Stimulated activated CD4-positive, alpha-beta T cell treated with anti-CD3 and anti-CD28 coated beads, Interleukin-12 subunit alpha, Interleukin-12 subunit beta, amount 100 ng/mL, for 4 hours (primary cell): Measurements from ENCODE around the gene PPM1D.
"Not testable (repeated sequence)": the region's sequence is repeated elsewhere in the genome, so short reads cannot be mapped to it uniquely, and the experiment has no call there.

Experiments used
- DNase-seq: peaks from one replicate; pipeline ENCODE4 v3.0.0-alpha.2; 2020

Gene PPM1D

DNA sequence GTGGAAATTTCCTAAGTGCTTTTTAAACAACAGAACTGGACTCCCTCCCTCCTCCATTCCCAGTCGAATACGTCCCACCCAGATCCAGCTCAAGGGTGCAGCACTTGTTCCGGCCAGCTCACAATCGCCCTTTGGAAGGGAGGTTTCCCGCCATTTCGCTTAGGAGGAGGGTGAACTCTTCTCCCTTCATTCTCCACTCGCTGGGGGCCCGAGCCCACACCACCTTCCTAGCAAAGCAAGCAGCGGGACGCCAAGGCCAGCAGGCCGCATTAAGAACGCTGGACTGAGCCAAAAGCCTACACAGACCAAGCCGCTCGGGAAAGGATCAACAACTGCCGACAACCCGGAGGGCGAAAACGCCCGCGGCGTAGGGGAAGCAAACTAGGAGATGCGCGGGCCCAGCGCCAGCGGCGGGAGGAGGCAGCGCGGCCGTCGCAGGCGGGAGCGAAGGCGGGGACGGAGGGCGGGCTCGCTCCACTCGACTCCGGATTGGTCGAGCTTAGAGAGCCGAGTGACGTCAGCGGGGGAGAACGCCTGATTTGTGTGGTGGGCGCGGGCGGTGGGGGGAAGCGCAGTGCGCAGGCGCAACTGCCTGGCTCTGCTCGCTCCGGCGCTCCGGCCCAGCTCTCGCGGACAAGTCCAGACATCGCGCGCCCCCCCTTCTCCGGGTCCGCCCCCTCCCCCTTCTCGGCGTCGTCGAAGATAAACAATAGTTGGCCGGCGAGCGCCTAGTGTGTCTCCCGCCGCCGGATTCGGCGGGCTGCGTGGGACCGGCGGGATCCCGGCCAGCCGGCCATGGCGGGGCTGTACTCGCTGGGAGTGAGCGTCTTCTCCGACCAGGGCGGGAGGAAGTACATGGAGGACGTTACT lies at the start of gene PPM1D:
TSS of gene PPM1D (plus strand) at position 574 of the 870 bp plus-strand sequence. CDS start at position 796, 222 bp downstream.
- DNase-seq = peak; percentile 98

GRCh38 chr17:60552255-60552654 lies 47.7 kb upstream of the PPM1D start:
- DNase-seq = not testable (repeated sequence)

- no peak for DNase-seq
Observed at GRCh38 chr17:60554377-60554788, 45.6 kb upstream of the PPM1D start.

- no peak for DNase-seq
Observed at GRCh38 chr17:60555786-60556185, 44.2 kb upstream of the PPM1D start.

DNA sequence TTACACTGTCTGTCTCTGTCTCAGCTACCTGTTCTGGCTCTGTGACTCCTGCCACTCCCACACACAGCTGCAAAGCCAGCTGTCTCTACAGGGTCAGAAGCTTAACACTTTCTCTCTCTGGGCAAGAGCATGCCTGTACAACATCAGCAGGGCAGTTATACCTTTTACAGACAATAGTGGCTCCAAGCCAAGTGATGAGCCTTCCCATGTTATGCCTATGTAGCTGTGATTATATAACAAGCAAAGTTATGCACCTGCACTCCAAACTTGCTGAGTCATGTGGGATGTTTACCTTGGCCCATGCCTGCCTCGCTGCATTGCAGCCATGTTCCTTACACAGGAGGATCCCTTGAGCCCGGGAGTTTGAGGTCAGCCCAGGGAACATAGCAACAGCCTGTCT lies 42.2 kb upstream of the PPM1D start:
- DNase-seq = no peak

GRCh38 chr17:60559659-60559994 lies 40.4 kb upstream of the PPM1D start:
- DNase-seq = no peak

DNA sequence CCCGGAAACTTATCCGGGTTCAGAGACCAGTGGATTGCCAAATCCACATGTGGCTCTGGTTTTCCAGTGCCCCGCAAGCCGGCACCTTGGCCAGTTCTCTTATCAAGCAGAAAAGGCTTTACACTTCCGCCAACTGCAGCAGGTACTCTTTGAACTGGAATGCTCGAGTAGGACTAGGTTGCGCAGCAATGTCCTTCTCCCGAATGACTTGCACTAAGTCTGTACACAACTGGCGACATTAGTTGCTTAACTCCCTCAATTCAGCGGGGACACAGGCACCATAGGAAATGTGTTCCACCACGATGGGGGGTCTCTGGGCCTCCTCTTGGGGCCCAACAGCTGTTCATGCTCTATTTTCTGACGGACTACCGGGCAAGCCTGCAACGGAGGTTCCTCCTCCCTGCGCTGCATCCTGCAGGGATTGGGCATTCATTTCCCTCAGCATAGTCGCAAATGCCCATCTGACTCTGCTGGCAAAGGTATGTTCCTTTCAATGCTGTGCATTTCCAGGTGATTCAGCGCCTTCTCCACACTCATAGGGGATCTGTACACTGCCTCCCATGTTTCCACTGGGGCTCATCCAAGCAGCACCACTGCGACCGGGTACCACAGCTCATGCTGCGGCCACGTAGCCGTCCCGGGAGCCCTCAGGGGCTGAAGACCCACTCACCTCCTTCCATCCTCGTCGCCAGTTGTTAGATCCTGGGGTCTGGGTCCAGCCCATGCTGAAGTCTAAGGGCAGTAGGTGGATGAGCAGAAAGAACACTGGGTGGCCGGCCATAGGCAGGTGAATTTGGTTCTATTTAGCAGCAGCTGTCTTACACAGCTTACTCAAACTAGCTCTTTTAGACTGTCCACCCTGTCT lies 39.8 kb upstream of the PPM1D start:
- no peak for DNase-seq

GRCh38 chr17:60560860-60561257 lies 39.1 kb upstream of the PPM1D start:
- no peak for DNase-seq

GRCh38 chr17:60562421-60562820 lies 37.6 kb upstream of the PPM1D start:
- DNase-seq = no peak

DNA sequence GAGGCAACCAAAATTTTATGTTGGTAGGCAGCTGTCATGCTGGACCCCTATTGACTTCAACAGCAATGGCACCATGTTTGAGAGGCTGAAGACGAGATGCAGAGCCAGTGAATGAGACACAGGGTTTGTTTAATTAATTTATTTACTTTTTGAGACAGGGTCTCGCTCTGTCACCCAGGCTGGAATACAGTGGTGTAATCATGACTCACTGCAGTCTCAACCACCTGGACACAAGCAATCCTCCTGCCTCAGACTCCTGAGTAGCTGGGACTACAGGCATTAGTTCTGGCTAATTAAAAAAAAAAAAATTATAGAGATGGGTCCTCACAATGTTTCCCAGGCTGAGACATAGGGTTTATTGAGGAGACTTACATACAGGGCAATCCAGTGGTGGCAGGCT lies 36.2 kb upstream of the PPM1D start:
- DNase-seq = no peak

GRCh38 chr17:60565233-60565632 lies 34.8 kb upstream of the PPM1D start:
- no peak for DNase-seq

DNA sequence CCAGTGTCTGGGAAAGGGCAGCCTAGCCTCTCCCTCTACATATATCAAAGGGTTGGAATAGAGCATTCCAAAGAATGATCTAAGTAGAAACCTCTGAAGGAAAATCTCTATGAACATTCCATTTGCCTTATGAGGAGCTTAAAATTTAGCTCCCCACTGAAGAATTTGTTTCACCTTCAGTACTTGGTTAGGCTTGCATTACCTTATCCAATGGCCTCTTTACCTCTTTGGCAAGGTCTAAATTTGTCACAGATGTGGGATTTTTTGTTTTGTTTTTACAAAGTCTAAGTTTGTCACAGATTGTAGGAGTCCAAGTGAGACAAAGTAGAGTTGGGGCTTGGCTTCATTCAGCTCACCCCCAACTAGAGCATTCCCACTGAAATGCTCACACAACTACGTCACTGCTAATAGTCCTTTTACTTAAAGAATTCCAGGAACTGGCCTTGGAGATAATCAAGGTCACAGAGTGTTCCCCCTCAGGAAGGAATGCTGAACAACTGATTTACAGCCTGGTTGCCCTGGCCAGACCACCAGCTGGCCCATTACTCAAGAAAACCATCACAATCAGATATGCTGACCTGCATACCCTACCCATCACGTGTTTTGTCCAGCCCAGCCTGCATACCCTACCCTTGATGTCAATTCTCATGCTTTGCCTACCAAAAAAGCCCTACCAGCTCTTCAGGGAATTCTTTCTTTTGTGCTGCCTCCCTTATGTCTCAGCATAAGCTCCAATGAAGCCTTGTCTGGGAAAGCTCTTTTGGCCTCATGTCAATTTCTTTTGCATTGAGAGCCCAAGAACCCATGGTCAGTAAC lies 26.5 kb upstream of the PPM1D start:
- DNase-seq = no peak

DNA sequence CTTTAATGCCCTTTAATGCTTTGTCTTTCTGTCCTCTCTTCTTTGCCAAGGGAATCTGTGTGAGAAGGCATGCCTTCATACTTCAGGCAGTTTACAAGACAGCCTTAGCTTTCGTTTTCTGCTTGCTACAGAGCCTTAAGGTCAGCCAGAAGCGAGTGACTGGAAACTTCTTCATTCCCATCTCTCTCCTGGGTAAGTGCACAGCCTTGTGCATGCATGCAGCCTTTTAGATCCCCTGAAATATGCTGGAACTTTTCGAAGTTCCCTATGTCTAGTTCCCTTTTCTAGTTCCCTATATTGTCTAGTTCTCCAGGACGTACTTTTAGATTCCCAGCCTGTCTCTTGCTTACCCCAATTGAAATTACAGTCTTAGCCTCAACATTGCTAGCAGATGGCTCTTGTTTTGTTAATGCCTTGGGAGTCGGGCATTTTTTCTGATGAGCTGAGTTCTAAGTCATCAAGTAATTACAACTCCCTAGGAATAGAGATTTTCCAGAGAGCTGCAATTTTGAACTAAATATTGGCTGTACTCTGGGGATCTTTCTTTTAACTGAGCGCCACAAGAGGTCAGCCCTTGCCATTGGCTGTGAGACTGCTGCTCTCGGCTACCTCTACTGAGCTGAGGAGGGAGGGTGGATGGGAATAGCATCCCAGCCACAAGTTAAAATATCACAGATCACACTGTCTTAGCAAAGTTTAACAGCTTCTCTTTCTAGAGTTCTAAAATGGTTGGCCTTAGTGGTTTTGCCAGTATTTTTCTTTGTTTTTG lies 22.7 kb upstream of the PPM1D start:
- no peak for DNase-seq

DNA sequence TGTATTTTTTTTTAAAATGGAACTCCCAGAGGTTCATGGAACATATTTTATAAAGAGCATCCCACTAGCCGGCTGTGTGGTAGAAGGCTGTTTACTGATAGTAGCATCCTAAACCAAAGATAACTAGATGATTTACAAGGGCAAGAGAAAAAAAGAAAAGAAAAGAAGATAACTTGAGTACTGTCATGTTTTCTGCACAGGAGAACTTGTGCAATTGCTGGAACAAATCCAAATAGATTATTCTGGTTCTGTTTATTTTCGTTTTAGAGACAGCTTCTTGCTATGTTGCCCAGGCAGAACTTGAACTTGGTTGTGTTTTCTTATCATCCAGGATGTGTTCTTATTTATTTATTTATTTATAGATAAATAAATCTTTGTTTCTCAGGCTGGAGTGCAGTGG lies 20.9 kb upstream of the PPM1D start:
- no peak for DNase-seq

- no peak for DNase-seq
Observed at GRCh38 chr17:60579551-60579950, 20.4 kb upstream of the PPM1D start.

DNA sequence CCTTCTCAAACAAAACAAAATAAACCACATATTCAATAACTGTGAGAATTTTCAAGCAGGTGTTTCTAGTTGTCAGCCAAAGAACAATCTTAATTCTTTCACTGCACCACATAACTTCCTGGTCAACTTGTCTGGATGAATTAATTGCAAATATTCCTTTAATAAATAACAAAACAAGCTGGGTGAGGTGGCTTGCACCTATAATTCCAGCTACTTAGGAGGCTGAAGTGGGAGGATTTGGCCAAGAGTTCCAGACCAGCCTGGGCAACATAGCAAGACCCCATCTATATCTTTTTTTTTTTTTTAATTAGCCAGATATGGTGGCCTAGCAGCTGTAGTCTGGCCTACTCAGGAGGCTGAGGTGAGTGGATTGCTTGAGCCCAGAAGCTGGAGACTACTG lies 17.0 kb upstream of the PPM1D start:
- DNase-seq = no peak

DNA sequence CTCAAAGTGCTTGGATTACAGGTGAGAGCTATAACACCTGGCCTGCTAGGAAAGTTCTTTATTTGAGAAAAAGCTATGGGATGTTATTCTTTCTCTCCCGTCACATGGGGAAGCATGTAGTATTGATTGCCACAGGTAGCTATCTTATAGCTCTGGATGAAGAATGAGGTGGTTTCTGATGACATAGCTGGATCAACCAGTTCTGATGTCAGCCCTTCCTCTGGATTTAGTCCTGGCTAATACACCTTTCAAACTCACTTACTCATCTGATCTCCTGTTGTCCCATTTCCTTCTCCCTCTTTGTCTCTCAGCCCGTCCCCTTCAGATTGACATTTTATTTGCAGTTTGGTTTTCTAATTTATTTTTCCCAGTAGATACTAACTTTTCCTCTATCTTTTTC lies 14.1 kb upstream of the PPM1D start:
- no peak for DNase-seq

DNA sequence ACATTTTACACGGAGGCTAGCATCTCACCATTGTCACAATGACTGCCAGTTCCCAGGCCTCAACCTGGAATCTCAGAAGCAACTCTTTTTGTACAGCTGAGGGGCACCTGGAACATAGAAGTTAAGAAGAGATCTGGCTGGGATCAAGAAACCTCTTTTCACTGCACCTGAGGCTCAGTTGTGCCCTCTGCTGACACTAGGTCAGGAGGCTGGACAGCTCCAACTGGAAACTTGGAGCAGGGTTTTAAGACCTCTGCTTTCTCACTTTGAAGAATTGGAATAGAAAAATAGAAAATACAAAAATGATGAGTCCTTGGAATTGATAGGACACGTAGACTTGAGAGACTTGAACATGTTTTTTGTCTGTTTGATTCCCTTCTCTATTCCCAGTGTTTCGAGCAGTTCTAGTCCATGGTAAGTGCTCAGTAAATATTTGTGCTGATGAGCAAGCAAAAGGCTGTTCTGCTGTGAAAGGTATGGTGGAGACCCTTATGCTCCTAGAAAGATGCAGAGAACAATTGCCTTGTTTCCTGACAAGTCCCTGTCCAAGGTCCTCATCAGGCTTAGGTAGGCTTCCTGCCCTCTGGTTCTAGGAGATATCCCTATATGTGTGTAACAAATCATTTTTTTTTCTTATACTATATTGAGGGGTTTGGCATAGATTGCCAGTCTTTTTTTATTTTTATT lies 13.6 kb upstream of the PPM1D start:
- no peak for DNase-seq

- no peak for DNase-seq
Observed at GRCh38 chr17:60590070-60590469, 9.9 kb upstream of the PPM1D start.

GRCh38 chr17:60592750-60593149 lies 7.2 kb upstream of the PPM1D start:
- DNase-seq = no peak

- not testable (repeated sequence) for DNase-seq
Observed at GRCh38 chr17:60593441-60594036, 6.5 kb upstream of the PPM1D start.
